ENCODE results near the gene HIF1A.

DNA sequence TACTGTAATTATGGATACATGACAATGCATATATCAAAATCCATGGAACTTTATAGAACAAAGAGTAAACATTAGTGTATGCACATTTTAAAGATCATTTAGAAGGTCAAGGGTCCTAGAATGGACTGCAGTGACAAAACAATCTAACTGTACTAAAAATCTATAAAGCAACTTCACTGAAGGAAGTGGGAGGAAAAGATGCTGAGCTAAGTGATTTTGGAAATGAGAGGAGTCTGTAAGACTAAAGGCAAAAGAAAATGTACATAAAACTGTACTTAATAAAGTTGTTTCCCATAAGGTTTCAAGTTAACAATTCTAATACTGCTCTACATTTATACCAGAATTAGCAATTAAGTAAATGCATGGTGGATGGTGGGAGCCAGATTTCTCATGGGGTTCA, 46.9 kb upstream of the HIF1A start:
- TF ChIP-seq, protein P1, sequence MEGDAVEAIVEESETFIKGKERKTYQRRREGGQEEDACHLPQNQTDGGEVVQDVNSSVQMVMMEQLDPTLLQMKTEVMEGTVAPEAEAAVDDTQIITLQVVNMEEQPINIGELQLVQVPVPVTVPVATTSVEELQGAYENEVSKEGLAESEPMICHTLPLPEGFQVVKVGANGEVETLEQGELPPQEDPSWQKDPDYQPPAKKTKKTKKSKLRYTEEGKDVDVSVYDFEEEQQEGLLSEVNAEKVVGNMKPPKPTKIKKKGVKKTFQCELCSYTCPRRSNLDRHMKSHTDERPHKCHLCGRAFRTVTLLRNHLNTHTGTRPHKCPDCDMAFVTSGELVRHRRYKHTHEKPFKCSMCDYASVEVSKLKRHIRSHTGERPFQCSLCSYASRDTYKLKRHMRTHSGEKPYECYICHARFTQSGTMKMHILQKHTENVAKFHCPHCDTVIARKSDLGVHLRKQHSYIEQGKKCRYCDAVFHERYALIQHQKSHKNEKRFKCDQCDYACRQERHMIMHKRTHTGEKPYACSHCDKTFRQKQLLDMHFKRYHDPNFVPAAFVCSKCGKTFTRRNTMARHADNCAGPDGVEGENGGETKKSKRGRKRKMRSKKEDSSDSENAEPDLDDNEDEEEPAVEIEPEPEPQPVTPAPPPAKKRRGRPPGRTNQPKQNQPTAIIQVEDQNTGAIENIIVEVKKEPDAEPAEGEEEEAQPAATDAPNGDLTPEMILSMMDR (IDR thresholded peaks at IDR 0.05; ENCODE audit: low read depth, low read length, poor library complexity, severe bottlenecking): no peak
- TF ChIP-seq EZH2phosphoT487 (IDR thresholded peaks at IDR 0.05; ENCODE audit: borderline replicate concordance, low read length): no peak
